HG02852 (cell line): Measurements from ENCODE around the gene FILIP1.
"Not testable (repeated sequence)": the region's sequence is repeated elsewhere in the genome, so short reads cannot be mapped to it uniquely, and the experiment has no call there.

Source experiments
- ATAC-seq: cut with Tn5 transposase; IDR thresholded peaks from one replicate; pipeline ENCODE4 v1.9.1; 2021; ENCODE audit warnings: mild to moderate bottlenecking, moderate library complexity; ENCODE audit not compliant: unreplicated experiment

FILIP1 gene

GRCh38 chr6:75424618-75425548 lies 68.7 kb downstream of the FILIP1 start:
- ATAC-seq, result no peak

GRCh38 chr6:75423386-75423785 lies 70.2 kb downstream of the FILIP1 start:
- ATAC-seq, result no peak

- ATAC-seq, result no peak
Measured at GRCh38 chr6:75422024-75422639, 71.5 kb downstream of the FILIP1 start.

- ATAC-seq, result no peak
Measured at GRCh38 chr6:75421316-75422023, 72.1 kb downstream of the FILIP1 start.

DNA sequence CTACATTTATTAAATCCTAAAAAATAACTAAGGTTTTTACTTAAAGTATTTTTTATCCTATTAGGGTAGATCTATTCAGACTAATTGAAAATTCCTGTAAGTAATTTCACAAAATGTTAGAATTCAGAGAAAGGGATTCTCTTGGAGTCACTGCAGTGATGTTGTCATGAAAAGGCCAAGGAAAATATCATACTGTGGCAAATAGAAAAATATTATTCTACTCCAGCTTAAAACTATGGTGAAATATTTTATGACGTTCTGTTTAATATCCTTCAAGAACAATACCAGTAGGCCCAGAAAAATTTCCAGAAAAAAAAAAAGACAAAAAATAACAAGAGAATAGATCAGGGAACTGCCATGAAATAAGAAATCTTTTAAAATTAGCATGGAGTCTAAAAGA lies 73.6 kb downstream of the FILIP1 start:
- no peak for ATAC-seq

- ATAC-seq, result no peak
Measured at GRCh38 chr6:75419416-75419815, 74.2 kb downstream of the FILIP1 start.

GRCh38 chr6:75418233-75418632 lies 75.4 kb downstream of the FILIP1 start:
- ATAC-seq, result no peak

DNA sequence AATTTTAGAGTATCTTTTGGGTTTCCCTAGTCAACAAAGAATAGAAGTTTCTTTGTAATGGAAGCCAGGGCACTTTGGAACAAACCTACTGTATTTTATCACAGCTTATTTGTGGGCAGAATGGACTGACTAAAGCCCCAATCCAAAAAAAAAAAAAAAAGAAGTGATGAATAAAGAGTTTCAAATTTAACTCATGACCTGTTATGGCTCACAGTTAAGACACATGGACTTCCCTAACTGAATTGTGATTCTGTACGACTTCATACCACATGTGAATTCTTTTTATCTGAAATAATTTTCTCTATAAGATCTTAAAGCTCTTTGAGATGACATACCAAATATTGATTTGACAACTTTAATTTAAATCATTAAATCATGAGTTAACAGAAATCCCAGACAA lies 77.2 kb downstream of the FILIP1 start:
- no peak for ATAC-seq

GRCh38 chr6:75415804-75416203 lies 77.8 kb downstream of the FILIP1 start:
- no peak for ATAC-seq

GRCh38 chr6:75414445-75415021 lies 79.1 kb downstream of the FILIP1 start:
- ATAC-seq, result no peak

DNA sequence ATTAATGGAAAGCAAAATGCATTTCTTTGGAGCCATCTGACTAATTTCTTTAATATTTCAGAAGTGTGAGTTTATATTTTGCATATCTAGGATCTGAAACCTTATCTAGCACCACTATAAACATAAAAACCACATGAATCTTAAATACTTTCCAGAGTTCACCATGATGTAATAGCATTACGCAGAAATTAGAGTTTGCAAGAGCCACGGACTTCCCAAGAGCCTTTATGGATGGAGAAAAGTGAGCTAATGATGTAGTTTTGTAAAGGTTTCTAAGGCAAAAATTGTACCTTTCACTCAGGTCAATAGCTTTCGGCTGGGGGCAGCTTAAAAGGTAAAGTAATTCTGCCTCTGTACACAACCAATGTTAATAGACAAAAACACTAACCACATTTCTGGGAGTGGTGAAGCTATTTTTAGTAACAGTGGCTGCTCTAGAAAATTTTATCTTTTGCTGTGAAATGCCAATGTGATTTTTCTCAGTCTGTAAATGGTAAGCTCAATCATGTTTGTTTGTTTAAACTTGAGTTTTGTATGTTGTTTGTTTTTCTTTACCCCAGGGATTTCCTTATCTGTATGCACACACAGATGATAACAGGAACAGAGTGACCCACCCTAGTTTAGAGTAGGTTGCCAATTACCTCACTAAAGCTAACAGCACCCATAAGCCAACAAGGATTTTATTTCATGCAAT lies 80.5 kb downstream of the FILIP1 start:
- no peak for ATAC-seq

GRCh38 chr6:75410564-75410963 lies 83.0 kb downstream of the FILIP1 start:
- ATAC-seq, result not testable (repeated sequence)

DNA sequence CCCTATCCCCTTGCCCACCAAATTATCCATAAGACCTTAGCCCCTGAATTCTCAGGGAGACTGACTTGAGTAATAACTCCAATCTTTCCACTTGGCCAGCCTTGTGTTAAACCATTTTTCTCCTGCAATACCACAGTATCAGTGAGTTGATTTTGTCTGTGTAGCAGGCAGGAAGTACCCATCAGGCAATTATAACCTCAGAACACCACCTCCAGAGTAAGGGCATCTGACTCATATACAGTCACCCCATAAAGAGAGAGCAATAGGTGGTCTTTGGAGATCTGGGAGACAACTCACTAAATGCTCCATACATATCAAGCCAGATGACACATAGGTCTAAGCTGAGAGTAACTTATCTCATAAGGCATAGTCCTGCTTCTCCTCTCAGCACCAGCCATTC lies 83.7 kb downstream of the FILIP1 start:
- ATAC-seq, result no peak

DNA sequence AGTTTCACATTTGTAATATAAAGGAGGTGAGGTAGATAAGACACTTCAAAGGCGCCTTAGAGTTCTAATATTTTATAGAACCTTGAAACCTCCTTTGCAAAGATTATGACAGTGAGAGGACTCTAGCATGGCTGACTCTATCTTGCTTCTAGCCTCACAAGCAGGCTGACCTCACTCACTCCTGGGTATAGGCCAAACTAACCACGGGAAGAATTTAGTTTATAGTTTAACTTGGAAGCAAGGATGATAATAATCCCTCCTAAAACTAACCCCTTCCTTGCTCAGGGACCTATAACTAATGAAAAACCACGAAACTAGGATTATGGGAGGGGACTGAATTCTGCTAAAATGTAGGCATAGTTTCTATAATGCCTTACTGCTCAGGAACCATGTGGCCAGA lies 84.3 kb downstream of the FILIP1 start:
- no peak for ATAC-seq

GRCh38 chr6:75403563-75404080 lies 90.0 kb downstream of the FILIP1 start:
- no peak for ATAC-seq

DNA sequence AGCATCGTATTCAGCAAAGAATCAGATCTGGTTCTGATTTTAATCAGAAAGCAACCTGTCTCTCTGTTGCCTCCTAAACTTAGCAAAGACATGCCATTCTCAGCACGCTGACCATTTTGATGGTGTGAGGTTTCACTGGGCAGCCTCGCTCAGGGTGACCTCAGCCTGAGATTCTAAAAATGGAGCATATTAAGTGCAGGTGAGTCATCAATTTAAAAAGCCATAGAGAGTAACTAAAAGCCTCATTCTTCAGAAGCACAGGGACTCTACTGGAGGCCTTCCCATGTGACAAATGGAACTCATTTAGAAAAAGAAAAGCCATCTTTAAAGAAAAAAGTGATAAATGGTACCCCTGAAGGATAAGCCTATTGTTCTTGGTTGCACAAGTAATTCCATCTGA lies 91.3 kb downstream of the FILIP1 start:
- no peak for ATAC-seq

- ATAC-seq, result no peak
Measured at GRCh38 chr6:75397656-75398465, 95.7 kb downstream of the FILIP1 start.

- ATAC-seq, result no peak
Measured at GRCh38 chr6:75397171-75397570, 96.4 kb downstream of the FILIP1 start.

DNA sequence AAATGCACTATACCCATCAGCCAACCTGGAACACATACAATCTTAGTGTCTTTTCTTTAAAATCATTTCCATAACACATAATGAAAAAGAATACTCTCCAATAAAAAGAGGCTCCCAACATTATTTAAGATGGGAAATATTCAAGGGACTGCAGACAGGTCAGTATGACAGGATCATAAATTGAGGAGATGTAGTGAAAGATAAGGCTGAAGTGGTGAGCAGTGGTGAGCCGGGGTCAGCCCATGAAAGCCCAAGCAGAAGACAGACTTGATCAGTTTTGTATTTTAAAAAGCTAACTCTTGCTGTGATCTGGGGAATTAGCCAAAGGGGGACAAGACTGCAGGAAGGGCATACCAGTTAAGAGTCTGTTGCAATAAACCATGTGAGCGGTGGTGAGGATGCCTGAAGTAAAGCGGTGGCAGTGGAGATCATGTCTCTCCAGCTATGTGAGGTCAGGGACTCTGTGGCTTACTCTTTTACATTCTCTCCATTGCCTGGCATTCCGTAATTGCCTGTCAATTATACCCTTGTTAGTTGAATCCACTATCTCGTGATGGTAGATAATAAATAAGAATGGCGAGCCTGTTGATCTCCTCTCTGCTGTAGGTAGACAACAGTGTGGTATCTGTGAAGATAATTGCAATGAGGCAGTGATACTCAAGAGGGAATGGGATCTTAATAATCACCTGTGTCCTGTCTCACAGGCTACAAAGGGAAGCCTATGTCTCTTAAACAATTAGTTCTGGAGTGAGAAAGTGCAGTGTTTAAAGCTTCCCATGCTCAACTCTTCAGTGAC lies 97.4 kb downstream of the FILIP1 start:
- ATAC-seq, result no peak
